ENCODE results near the gene SLX4IP. TPM values are rescaled to one million over a fixed set of nuclear protein-coding genes. Genes with fewer than 3 reads are reported as not detected.

Gene SLX4IP
- total RNA-seq, 1 donor from 2014 or later: 8.6 TPM

DNA sequence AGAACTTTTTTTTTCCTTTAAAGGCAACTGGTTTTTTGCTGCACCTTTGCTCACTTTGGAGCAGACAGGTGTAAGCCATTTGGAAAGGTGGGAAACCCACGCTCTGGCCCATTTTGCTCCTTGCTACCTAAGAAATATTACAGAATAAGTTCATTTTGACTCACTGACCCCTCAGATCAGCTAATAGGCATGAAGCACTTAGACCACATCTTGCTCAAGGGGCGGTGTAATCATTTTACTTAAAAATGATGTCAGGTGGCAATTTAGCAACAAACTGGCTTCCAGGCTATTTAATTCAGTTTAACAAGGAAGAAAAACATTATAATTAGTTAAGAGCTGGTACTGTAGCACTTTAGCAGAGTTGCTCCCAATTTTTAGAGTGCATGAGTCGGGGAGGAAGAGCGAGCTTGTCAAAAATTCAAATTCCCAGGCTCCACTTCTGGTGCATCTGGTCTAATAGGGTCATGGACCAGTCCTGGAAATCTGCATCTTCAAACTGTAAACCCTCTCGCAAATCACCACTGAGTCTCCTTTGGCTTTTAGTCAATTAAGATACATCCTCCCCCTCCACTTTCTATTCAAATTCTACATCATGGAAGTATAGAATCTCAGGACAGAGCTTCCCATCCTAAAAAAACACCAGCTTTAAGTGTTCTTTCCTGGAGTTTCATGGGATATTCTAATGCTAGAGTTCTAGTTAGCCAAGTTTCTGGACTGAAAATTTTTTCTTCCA is 200.5 kb downstream of the SLX4IP start:
- CTCF ChIA-PET: no interaction called here
- Mint-ChIP-seq H3K4me3 (no peak overlapping the region), H3K4me1 (peaks cover 22% of the 10 kb centered on the region), H3K27me3 (no peaks in the 10 kb centered on the region), H3K9me3 (no peaks in the 10 kb centered on the region), H3K27ac (no peak overlapping the region), H3K36me3 (ENCODE audit: low read depth) (no peaks in the 10 kb centered on the region)
- DNase-seq (no peak), ATAC-seq (ENCODE audit: low read depth) (no peak)
- TF ChIP-seq, protein P1, sequence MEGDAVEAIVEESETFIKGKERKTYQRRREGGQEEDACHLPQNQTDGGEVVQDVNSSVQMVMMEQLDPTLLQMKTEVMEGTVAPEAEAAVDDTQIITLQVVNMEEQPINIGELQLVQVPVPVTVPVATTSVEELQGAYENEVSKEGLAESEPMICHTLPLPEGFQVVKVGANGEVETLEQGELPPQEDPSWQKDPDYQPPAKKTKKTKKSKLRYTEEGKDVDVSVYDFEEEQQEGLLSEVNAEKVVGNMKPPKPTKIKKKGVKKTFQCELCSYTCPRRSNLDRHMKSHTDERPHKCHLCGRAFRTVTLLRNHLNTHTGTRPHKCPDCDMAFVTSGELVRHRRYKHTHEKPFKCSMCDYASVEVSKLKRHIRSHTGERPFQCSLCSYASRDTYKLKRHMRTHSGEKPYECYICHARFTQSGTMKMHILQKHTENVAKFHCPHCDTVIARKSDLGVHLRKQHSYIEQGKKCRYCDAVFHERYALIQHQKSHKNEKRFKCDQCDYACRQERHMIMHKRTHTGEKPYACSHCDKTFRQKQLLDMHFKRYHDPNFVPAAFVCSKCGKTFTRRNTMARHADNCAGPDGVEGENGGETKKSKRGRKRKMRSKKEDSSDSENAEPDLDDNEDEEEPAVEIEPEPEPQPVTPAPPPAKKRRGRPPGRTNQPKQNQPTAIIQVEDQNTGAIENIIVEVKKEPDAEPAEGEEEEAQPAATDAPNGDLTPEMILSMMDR (IDR thresholded peaks at IDR 0.05): no peak
- intact Hi-C loops (cut with micrococcal nuclease): no loop called here
- POLR2A ChIA-PET: no interaction called here

DNA sequence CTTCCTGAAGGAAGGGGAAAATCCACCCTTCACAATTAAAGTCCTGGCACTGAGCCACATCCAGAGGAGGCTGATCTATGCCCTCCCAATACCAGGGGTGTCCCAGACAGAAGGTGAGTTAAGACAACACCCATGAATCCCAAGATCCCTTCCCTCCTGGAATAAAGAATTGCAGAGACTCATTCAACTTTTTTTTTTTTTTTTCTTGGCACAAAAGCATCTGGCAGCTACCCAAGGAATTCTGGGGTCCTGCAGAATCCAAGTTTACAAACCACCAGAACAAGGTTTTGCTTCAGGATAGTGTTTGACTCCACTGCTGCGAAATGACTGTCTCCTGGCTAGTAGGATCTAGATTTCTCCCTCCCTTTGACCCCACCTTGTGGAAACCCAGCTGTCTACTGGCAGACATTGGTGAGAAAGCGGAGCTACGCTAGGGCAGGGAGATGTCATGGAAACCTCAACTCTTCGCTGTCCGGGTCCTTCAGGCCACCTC is 201.3 kb downstream of the SLX4IP start:
- intact Hi-C loops (cut with micrococcal nuclease): no loop called here
- ChIA-PET CTCF (no interaction called here), POLR2A (no interaction called here)
- ATAC-seq (ENCODE audit: low read depth) (no peak), DNase-seq (no peak)
- Mint-ChIP-seq H3K27ac (no peak overlapping the region), H3K36me3 (ENCODE audit: low read depth) (no peaks in the 10 kb centered on the region), H3K4me3 (no peak overlapping the region), H3K27me3 (no peaks in the 10 kb centered on the region), H3K9me3 (no peaks in the 10 kb centered on the region), H3K4me1 (peaks cover 22% of the 10 kb centered on the region)
- TF ChIP-seq, protein P1 (IDR thresholded peaks at IDR 0.05): no peak

DNA sequence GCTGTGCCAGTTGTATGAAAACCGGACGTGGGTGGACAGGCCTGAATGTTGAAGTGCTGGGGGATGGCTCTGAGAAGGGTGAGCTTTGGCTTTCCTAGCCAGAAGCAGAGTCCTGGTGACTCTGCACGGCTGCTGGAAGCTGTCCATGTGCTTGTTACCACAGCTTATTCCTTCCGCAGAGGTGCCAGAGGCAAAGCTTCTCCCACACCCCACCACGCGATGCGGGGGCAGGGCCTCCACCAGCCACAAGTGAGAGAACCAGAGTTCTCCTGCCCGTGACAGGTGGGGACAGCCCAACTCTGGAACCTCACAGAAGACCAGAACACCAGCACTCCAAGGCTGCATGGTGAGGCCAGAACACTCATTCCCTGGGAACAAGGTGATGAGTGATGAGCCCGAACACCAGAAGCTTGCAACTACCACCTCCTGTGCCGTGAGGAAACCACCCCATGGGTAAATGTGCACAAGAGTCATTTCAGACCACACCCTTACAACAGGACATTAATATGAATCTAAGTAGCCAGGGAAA is 202.0 kb downstream of the SLX4IP start:
- Mint-ChIP-seq H3K27me3 (no peaks in the 10 kb centered on the region), H3K4me1 (peaks cover 22% of the 10 kb centered on the region), H3K4me3 (no peak overlapping the region), H3K36me3 (ENCODE audit: low read depth) (no peaks in the 10 kb centered on the region), H3K9me3 (no peaks in the 10 kb centered on the region), H3K27ac (no peak overlapping the region)
- ChIA-PET POLR2A (no interaction called here), CTCF (no interaction called here)
- DNase-seq (no peak), ATAC-seq (ENCODE audit: low read depth) (no peak)
- TF ChIP-seq, protein P1 (IDR thresholded peaks at IDR 0.05): no peak
- intact Hi-C loops (cut with micrococcal nuclease): no loop called here

DNA sequence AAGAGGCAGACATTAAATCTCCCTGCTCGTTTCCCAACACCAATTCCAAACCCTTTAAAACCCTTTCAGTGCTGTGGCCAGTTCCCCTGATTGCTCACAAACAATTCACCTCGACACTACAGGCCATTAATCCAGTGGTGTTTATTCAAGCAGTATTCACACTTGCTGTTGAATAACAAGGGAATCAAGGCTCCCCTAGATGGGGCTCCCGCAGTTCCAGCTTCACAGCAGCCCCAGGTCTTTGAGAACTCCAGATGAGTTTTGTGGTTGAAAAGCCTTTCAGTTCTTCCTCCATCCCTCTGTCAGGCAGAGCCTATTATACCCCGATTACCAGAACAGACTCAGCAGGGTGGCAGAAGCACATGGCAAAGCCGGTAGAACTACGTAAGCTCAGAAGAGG is 202.5 kb downstream of the SLX4IP start:
- Mint-ChIP-seq H3K36me3 (ENCODE audit: low read depth) (no peaks in the 10 kb centered on the region), H3K4me3 (no peak overlapping the region), H3K27ac (no peak overlapping the region), H3K4me1 (peaks cover 22% of the 10 kb centered on the region), H3K9me3 (no peaks in the 10 kb centered on the region), H3K27me3 (no peaks in the 10 kb centered on the region)
- ChIA-PET POLR2A (no interaction called here), CTCF (no interaction called here)
- ATAC-seq (ENCODE audit: low read depth): no peak
- TF ChIP-seq, protein P1 (IDR thresholded peaks at IDR 0.05): no peak
- intact Hi-C loops (cut with micrococcal nuclease): no loop called here
- DNase-seq: no peak

DNA sequence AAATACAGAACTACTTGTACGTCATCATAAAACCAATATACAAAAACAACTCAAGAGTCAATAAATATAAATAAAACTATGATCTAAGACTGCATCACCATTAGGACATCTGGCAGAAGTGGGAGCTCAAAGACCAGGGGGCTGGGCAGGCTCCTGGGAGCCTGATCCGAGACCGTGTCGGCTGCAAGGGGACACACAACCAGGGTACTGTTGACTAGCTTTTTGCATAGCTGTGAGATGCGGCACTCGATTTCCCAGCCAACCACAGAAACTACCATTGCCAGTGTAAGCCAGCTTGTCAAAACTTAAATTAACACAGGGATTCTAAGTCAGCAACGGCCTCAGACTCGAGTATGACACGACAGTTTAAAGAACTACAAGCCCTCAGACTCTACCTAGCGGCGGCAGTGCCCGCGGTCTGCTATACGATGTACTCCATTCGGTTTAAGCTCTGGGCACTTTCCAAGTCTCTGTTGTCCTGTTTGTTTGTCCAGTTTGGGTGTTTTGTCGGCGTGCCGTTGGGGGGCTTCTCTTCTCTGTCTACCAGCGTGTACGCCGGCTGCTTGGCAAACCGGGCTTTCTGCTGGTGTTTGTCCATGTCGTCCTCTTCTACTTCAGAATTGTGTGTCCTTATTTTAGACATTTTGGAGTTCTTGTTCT is 204.1 kb downstream of the SLX4IP start:
- ChIA-PET POLR2A (no interaction called here), CTCF (no interaction called here)
- Mint-ChIP-seq H3K4me1 (peaks cover 9% of the 10 kb centered on the region), H3K36me3 (ENCODE audit: low read depth) (no peaks in the 10 kb centered on the region), H3K27ac (no peak overlapping the region), H3K27me3 (no peaks in the 10 kb centered on the region), H3K9me3 (no peaks in the 10 kb centered on the region), H3K4me3 (no peak overlapping the region)
- ATAC-seq (ENCODE audit: low read depth): no peak
- TF ChIP-seq, protein P1 (IDR thresholded peaks at IDR 0.05): no peak
- no peak for DNase-seq
- intact Hi-C loops (cut with micrococcal nuclease): no loop called here

Measured in activated B cell treated with CpG ODN at 0.5 μM for 24 hours (primary cell).